Memory B cell (primary cell): ENCODE measurements around the gene TFEB.
A peak's percentile ranks its signal among the peaks of the same experiment; 100 is the strongest.

ENCODE experiments used
- ATAC-seq: fragments of 150-1000 bp; cut with Tn5 transposase; 2 replicates; pipeline ENCODE4 v1.10.0; 2021; ENCODE audit warnings: low read depth, mild to moderate bottlenecking, moderate library complexity
- DNase-seq, 2 donors: peaks; one replicate each; pipeline ENCODE4 v3.0.0; 2022; ENCODE audit warnings: low spot score in 2 of 2
- H3K27ac Mint-ChIP-seq: one replicate; pipeline ENCODE4 v1.8.0; 2022; ENCODE audit warnings: mild to moderate bottlenecking, moderate library complexity, mixed read lengths
- H3K27me3 Mint-ChIP-seq: one replicate; pipeline ENCODE4 v1.8.0; 2022; ENCODE audit warnings: mixed read lengths
- H3K36me3 Mint-ChIP-seq: one replicate; pipeline ENCODE4 v1.8.0; 2022; ENCODE audit warnings: mild to moderate bottlenecking, mixed read lengths
- H3K4me1 Mint-ChIP-seq: one replicate; pipeline ENCODE4 v1.8.0; 2022; ENCODE audit warnings: mixed read lengths
- H3K4me3 Mint-ChIP-seq: one replicate; pipeline ENCODE4 v1.8.0; 2022; ENCODE audit warnings: mild to moderate bottlenecking, moderate library complexity, mixed read lengths
- H3K9me3 Mint-ChIP-seq: one replicate; pipeline ENCODE4 v1.8.0; 2022; ENCODE audit warnings: mixed read lengths

The TFEB gene

GRCh38 chr6:41638002-41638934 is 97.1 kb downstream of the TFEB start, which contains the start of gene MDFI:
Gene MDFI (plus strand): TSS chr6:41638468. CDS start chr6:41638750, 282 bp downstream.
- ATAC-seq, result no peak
- DNase-seq, result peak in 1 of 2 donors; percentile 27
- no peaks in the 10 kb centered on the region for H3K9me3 Mint-ChIP-seq
- H3K36me3 Mint-ChIP-seq, result no peaks in the 10 kb centered on the region
- peaks cover 38% of the 10 kb centered on the region for H3K27me3 Mint-ChIP-seq
- no peak within 1 kb of the TSS for H3K27ac Mint-ChIP-seq
- H3K4me3 Mint-ChIP-seq, result peak within 1 kb of the TSS; percentile 63
- H3K4me1 Mint-ChIP-seq, result peaks cover 2% of the 10 kb centered on the region

GRCh38 chr6:41637194-41638001 is 98.0 kb downstream of the TFEB start:
- Mint-ChIP-seq H3K27me3 (peaks cover 35% of the 10 kb centered on the region), H3K9me3 (no peaks in the 10 kb centered on the region), H3K27ac (no peak overlapping the region), H3K4me3 (peak overlapping the region; percentile 63), H3K36me3 (no peaks in the 10 kb centered on the region), H3K4me1 (peaks cover 2% of the 10 kb centered on the region)
- ATAC-seq, result no peak
- DNase-seq, result no peak

GRCh38 chr6:41636833-41637193 is 98.6 kb downstream of the TFEB start:
- Mint-ChIP-seq H3K4me1 (peaks cover 2% of the 10 kb centered on the region), H3K27ac (no peak overlapping the region), H3K4me3 (peak overlapping the region; percentile 28), H3K36me3 (no peaks in the 10 kb centered on the region), H3K9me3 (no peaks in the 10 kb centered on the region), H3K27me3 (peaks cover 39% of the 10 kb centered on the region)
- no peak for ATAC-seq
- no peak for DNase-seq

GRCh38 chr6:41635365-41635764 is 100.0 kb downstream of the TFEB start:
- DNase-seq (no peak), ATAC-seq (no peak)
- H3K27me3 Mint-ChIP-seq, result peaks cover 43% of the 10 kb centered on the region

GRCh38 chr6:41634657-41635056 is 100.8 kb downstream of the TFEB start:
- Mint-ChIP-seq H3K4me3 (no peak overlapping the region), H3K36me3 (no peaks in the 10 kb centered on the region), H3K9me3 (no peaks in the 10 kb centered on the region), H3K27ac (no peak overlapping the region), H3K27me3 (peaks cover 38% of the 10 kb centered on the region), H3K4me1 (peaks cover 2% of the 10 kb centered on the region)
- ATAC-seq (no peak), DNase-seq (no peak)

More at GRCh38 chr6:41635365-41635764, 100.0 kb downstream of the TFEB start:
- Mint-ChIP-seq H3K36me3 (no peaks in the 10 kb centered on the region), H3K27ac (no peak overlapping the region), H3K9me3 (no peaks in the 10 kb centered on the region), H3K4me3 (no peak overlapping the region), H3K4me1 (peaks cover 2% of the 10 kb centered on the region)
